ENCODE results near the gene TICRR. TPM values are rescaled to one million over a fixed set of nuclear protein-coding genes. Genes with fewer than 3 reads are reported as not detected.

Gene TICRR
- total and polyA plus RNA-seq, 9 donors, result 0.08 to 0.32 (median 0.25) TPM

- WGBS, 3 donors, result 91 to 96% (median 94%) methylated on average over 28 to 30 of the region's 30 CpGs
- Histone ChIP-seq H3K4me1 (ENCODE audit: insufficient read depth) (no peaks in the 10 kb centered on the region), H3K9me3 (no peaks in the 10 kb centered on the region), H3K27me3 (no peaks in the 10 kb centered on the region), H3K27ac (no peak overlapping the region), H3K36me3 (no peaks in the 10 kb centered on the region), H3K4me3 (no peak overlapping the region)
- no peak for TF ChIP-seq CTCF (IDR thresholded peaks at IDR 0.05)
- intact Hi-C loops (cut with DNase I), result no loop called here
- no peak for DNase-seq
Measured at GRCh38 chr15:89630974-89631901, 56.0 kb downstream of the TICRR start.

- no peaks in the 10 kb centered on the region for H3K9me3 ChIP-seq
- no peak for DNase-seq
- H3K36me3 ChIP-seq, result no peaks in the 10 kb centered on the region
- intact Hi-C loops (cut with DNase I), result no loop called here
- H3K4me3 ChIP-seq, result no peak overlapping the region
- H3K4me1 ChIP-seq (ENCODE audit: insufficient read depth), result no peaks in the 10 kb centered on the region
- TF ChIP-seq CTCF (IDR thresholded peaks at IDR 0.05) (no peak), POLR2A (IDR thresholded peaks at IDR 0.05) (no peak), EP300 (IDR thresholded peaks at IDR 0.05) (no peak)
- H3K27me3 ChIP-seq, result no peaks in the 10 kb centered on the region
- no peak overlapping the region for H3K27ac ChIP-seq
- WGBS, 3 donors, result 84 to 86% (median 84%) methylated on average over 10 of the region's 10 CpGs
Measured at GRCh38 chr15:89631902-89632264, 56.6 kb downstream of the TICRR start.

- H3K27ac ChIP-seq, result no peak overlapping the region
- no peaks in the 10 kb centered on the region for H3K4me1 ChIP-seq (ENCODE audit: insufficient read depth)
- no peaks in the 10 kb centered on the region for H3K36me3 ChIP-seq
- intact Hi-C loops (cut with DNase I), result no loop called here
- TF ChIP-seq CTCF (IDR thresholded peaks at IDR 0.05) (no peak), EP300 (IDR thresholded peaks at IDR 0.05) (no peak), POLR2A (IDR thresholded peaks at IDR 0.05) (no peak)
- H3K4me3 ChIP-seq, result no peak overlapping the region
- DNase-seq, result no peak
- H3K9me3 ChIP-seq, result no peaks in the 10 kb centered on the region
- no peaks in the 10 kb centered on the region for H3K27me3 ChIP-seq
- 93 to 96% (median 94%) methylated on average over 18 of the region's 18 CpGs for WGBS, 3 donors
Measured at GRCh38 chr15:89632563-89633430, 57.5 kb downstream of the TICRR start.

GRCh38 chr15:89633585-89633984 lies 58.3 kb downstream of the TICRR start:
- Histone ChIP-seq H3K4me1 (ENCODE audit: insufficient read depth) (no peaks in the 10 kb centered on the region), H3K9me3 (no peaks in the 10 kb centered on the region), H3K4me3 (no peak overlapping the region), H3K36me3 (no peaks in the 10 kb centered on the region), H3K27ac (no peak overlapping the region), H3K27me3 (no peaks in the 10 kb centered on the region)
- TF ChIP-seq EP300 (IDR thresholded peaks at IDR 0.05), result no peak
- no peak for TF ChIP-seq CTCF (IDR thresholded peaks at IDR 0.05)
- no peak for TF ChIP-seq POLR2A (IDR thresholded peaks at IDR 0.05)
- no peak for DNase-seq
- WGBS, 3 donors, result 92 to 94% (median 94%) methylated on average over 23 of the region's 23 CpGs
- intact Hi-C loops (cut with DNase I), result no loop called here

Data from ovary (tissue), 9 donors.